Measurements from ENCODE around the gene SRGAP2B.
"Not testable (repeated sequence)": the region's sequence is repeated elsewhere in the genome, so short reads cannot be mapped to it uniquely, and the experiment has no call there.

GRCh38 chr1:144893062-144893461, 202.1 kb downstream of the SRGAP2B start:
- TF ChIP-seq CTCF (optimal IDR thresholded peaks at IDR 0.05 in 1 of 3, IDR thresholded peaks at IDR 0.05 in 1 of 3, conservative IDR thresholded peaks at IDR 0.05 in 1 of 3; ENCODE audit: extremely low read depth in 1 of 3, insufficient read depth in 2 of 3, low read length in 3 of 3); EZH2 (IDR thresholded peaks at IDR 0.05; ENCODE audit: low read length): not testable (repeated sequence)
